Measurements from ENCODE around the gene SLMAP. TPM values are rescaled to one million over a fixed set of nuclear protein-coding genes. Genes with fewer than 3 reads are reported as not detected.

SLMAP gene, protein sequence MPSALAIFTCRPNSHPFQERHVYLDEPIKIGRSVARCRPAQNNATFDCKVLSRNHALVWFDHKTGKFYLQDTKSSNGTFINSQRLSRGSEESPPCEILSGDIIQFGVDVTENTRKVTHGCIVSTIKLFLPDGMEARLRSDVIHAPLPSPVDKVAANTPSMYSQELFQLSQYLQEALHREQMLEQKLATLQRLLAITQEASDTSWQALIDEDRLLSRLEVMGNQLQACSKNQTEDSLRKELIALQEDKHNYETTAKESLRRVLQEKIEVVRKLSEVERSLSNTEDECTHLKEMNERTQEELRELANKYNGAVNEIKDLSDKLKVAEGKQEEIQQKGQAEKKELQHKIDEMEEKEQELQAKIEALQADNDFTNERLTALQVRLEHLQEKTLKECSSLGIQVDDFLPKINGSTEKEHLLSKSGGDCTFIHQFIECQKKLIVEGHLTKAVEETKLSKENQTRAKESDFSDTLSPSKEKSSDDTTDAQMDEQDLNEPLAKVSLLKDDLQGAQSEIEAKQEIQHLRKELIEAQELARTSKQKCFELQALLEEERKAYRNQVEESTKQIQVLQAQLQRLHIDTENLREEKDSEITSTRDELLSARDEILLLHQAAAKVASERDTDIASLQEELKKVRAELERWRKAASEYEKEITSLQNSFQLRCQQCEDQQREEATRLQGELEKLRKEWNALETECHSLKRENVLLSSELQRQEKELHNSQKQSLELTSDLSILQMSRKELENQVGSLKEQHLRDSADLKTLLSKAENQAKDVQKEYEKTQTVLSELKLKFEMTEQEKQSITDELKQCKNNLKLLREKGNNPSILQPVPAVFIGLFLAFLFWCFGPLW
- 100 to 1,000 TPM; 231 to 414 (median 255) TPM for total RNA-seq
- 112 TPM for polyA plus RNA-seq
- long read RNA-seq, donor 1, full-length matches to known transcripts, result 48 of 367 reads
- long read RNA-seq, donor 1, partial matches to known transcripts, result 273 of 367 reads
- long read RNA-seq, donor 1, other reads (novel, unspliced or antisense), result 46 of 367 reads
- long read RNA-seq, donor 2, full-length matches to known transcripts, result 8 of 92 reads
- long read RNA-seq, donor 2, partial matches to known transcripts, result 43 of 92 reads
- long read RNA-seq, donor 2, other reads (novel, unspliced or antisense), result 41 of 92 reads
- long read RNA-seq, donor 3, full-length matches to known transcripts, result 197 of 1,740 reads
- long read RNA-seq, donor 3, partial matches to known transcripts, result 1,416 of 1,740 reads
- long read RNA-seq, donor 3, other reads (novel, unspliced or antisense), result 127 of 1,740 reads
- long read RNA-seq, donor 4, transcript SLMAP-205 (11 exons, 3,066 nt), result major isoform, 12 of 124 reads
- long read RNA-seq, donor 4, partial matches to known transcripts, result 93 of 124 reads
- long read RNA-seq, donor 4, other reads (novel, unspliced or antisense), result 19 of 124 reads

DNA sequence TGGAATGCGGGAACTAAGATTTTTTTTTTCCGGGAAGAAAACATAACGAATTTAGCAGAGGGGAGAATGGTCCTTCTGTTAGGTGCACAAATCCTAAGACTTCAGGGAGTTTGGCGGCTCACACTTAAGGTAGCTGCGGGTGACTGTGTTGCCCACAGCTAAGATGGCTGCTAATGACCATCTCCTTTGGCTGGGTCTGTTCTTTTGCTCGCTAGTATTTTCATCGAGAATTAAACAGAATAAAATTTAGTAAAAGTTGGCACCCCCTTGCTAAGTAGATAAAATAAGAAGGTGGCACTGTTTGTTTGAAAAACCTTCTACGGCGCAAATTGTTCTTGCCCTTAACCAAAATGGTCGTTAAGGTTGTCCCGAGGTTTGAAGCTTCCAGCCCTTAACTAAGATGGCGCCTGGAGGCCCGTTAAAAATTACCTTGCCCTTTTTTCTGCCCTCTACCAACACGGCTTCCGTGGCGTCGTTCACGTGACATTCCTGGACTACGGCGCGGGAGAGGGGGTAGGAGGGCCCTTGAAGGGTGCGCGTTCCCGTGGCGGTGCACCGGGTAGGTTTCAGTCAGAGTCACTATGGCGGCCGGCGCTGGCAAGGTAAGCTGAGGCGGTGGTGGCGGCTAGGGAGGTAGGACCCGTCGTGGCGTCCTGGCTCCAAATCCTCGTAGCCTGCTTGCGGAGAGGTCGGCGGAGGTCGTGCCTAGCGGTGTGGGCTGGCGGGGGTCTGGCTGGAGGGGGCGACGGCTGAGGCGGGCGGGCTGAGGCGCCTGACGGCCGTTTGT lies at the start of gene SLMAP:
Gene SLMAP (plus strand): TSS at position 569 of the 787 bp plus-strand sequence. CDS start 1,343 bp downstream, outside the sequence.
- Histone ChIP-seq H3K27me3 (ENCODE audit: control insufficient read depth, insufficient read depth) (no peaks in the 10 kb centered on the region), H3K9me3 (ENCODE audit: control insufficient read depth, low read length) (no peaks in the 10 kb centered on the region), H3K4me1 (ENCODE audit: control insufficient read depth, insufficient read depth, low read length) (peaks cover 4% of the 10 kb centered on the region), H3K27ac (ENCODE audit: low read length) (peak within 1 kb of the TSS; percentile 56), H3K4me3 (ENCODE audit: low read length) (peak within 1 kb of the TSS; percentile 54)
- WGBS, result under 1% methylated on average over 48 of the region's 48 CpGs
- ATAC-seq, result peak; percentile 99 to 100
- intact Hi-C loops (cut with DNase I), result no loop called here
- peak; percentile 97 to 98 (median 98) for DNase-seq

DNA sequence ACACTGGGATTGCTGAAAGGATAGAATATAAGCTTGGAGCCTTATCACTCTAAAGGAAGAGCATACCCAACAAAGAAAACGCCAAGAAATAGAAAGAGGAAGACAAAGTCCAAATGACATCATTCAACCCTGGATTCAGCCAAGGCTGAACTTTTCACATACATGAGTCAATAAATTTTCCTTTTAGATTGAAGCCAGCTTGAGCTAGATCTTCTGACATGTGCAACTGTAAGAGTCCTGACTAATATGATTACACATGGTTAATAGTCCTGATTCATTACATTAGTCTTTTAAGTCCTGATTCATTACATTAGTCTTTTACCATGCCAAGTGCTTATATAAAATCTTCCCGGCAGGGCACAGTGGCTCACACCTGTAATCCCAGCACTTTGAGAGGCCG lies 49.6 kb upstream of the SLMAP start:
- WGBS, result 74% methylated on average over 3 of the region's 3 CpGs
- ATAC-seq (no peak), DNase-seq (no peak)
- H3K27ac ChIP-seq (ENCODE audit: low read length), result no peak overlapping the region
- intact Hi-C loops (cut with DNase I), result no loop called here
- no peak overlapping the region for H3K4me3 ChIP-seq (ENCODE audit: low read length)
- no peaks in the 10 kb centered on the region for H3K4me1 ChIP-seq (ENCODE audit: control insufficient read depth, insufficient read depth, low read length)
- no peaks in the 10 kb centered on the region for H3K9me3 ChIP-seq (ENCODE audit: control insufficient read depth, low read length)
- no peaks in the 10 kb centered on the region for H3K27me3 ChIP-seq (ENCODE audit: control insufficient read depth, insufficient read depth)

DNA sequence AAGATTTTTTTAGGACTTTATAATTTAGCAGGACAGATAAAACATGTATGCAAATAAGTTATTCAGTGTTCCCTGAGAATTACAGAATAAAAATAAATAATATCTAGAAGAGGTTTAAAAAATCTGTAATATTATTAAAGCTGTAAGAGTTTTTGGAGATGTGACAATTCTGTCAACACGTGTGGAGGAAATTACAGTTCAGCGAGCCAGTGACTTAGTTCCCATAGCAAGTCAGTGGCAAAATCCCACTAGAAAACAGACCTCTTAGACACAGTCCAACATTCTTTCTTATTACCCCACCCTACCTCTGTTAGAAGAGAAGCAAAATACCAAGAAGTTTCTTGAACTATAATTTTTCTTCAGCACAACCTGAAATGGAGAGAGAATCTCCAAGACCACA lies 47.1 kb upstream of the SLMAP start:
- Histone ChIP-seq H3K27ac (ENCODE audit: low read length) (no peak overlapping the region), H3K9me3 (ENCODE audit: control insufficient read depth, low read length) (no peaks in the 10 kb centered on the region), H3K4me3 (ENCODE audit: low read length) (no peak overlapping the region), H3K4me1 (ENCODE audit: control insufficient read depth, insufficient read depth, low read length) (no peaks in the 10 kb centered on the region), H3K27me3 (ENCODE audit: control insufficient read depth, insufficient read depth) (no peaks in the 10 kb centered on the region)
- intact Hi-C loops (cut with DNase I), result no loop called here
- ATAC-seq, result no peak
- 35% methylated on average over 2 of the region's 2 CpGs for WGBS
- no peak for DNase-seq

DNA sequence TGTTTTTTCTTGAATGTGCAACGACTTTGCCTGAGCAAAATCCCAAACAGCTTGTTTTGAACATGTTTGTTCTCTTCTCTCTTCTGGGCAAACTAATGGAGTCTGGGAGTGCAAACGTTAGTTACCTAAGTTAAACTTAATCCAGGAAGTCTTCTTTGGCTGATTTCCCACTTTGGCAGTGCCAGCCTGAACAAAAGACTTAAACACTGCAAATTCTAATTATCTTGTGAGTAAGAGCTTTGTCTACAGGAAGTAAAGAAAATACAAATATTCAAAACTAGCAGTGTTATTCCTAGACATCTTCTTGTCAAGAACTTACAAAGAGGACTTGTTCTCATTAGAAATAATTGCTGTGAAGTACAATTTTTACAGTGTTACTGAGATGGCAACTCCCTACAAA lies 46.5 kb upstream of the SLMAP start:
- Histone ChIP-seq H3K4me1 (ENCODE audit: control insufficient read depth, insufficient read depth, low read length) (no peaks in the 10 kb centered on the region), H3K4me3 (ENCODE audit: low read length) (no peak overlapping the region), H3K27ac (ENCODE audit: low read length) (no peak overlapping the region), H3K9me3 (ENCODE audit: control insufficient read depth, low read length) (no peaks in the 10 kb centered on the region), H3K27me3 (ENCODE audit: control insufficient read depth, insufficient read depth) (no peaks in the 10 kb centered on the region)
- intact Hi-C loops (cut with DNase I), result no loop called here
- ATAC-seq (no peak), DNase-seq (no peak)
- 29% methylated on average over 2 of the region's 2 CpGs for WGBS

DNA sequence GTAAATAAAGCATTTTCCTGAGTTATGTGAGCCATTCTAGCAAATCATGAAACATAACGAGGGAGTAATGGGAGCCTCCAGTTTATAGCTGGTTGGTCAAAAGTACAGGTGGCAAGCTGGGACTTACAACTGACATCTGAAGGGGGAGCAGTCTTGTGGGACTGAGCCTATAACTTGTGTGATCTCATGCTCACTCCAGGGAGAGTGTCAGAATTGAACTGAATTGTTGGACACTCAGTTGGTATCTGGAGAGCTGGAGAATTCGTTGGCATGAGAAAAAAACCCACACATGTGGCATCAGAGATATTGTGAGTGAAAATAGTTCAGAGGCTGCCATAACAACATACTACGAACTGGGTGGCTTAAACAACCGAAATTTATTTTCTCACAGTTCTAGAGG lies 40.4 kb upstream of the SLMAP start:
- Histone ChIP-seq H3K4me1 (ENCODE audit: control insufficient read depth, insufficient read depth, low read length) (no peaks in the 10 kb centered on the region), H3K9me3 (ENCODE audit: control insufficient read depth, low read length) (no peaks in the 10 kb centered on the region), H3K27ac (ENCODE audit: low read length) (no peak overlapping the region), H3K4me3 (ENCODE audit: low read length) (no peak overlapping the region), H3K27me3 (ENCODE audit: control insufficient read depth, insufficient read depth) (no peaks in the 10 kb centered on the region)
- intact Hi-C loops (cut with DNase I), result no loop called here
- ATAC-seq (peak in 1 of 2 donors; percentile 54), DNase-seq (no peak)
- WGBS, result 65% methylated on average over 4 of the region's 4 CpGs

DNA sequence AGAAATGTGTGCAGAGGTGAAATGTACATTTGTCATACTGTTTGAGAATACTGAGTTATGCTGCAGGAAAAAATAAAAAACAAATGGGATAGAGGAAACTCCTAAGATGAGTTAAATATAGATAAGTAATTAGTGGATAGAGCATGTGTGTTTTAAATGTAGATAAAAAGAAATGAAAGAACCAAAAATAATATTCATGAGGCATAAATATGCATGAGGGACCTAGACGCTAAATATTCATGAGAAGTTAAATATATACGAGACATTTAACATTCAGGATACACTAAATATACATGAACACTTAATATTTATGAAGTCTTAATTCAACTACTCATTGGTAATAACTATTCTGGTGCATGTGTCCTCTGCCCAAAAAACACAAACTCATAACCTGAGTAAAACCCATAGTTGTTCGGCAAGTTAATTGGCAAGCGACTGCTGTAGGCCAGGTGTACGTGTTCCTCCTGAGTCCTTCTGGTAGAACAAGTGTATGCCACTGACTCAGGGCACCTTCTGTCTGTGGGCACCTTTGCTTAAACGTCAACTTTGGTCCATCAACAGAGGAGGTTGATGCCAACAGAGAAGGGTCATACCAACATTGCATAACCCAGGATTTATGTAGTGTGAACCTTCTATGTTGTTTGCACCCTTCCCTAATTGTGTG lies 38.8 kb upstream of the SLMAP start:
- ATAC-seq (no peak), DNase-seq (no peak)
- Histone ChIP-seq H3K4me1 (ENCODE audit: control insufficient read depth, insufficient read depth, low read length) (no peaks in the 10 kb centered on the region), H3K27me3 (ENCODE audit: control insufficient read depth, insufficient read depth) (no peaks in the 10 kb centered on the region), H3K9me3 (ENCODE audit: control insufficient read depth, low read length) (no peaks in the 10 kb centered on the region), H3K4me3 (ENCODE audit: low read length) (no peak overlapping the region), H3K27ac (ENCODE audit: low read length) (no peak overlapping the region)
- WGBS, result 91% methylated on average over 6 of the region's 6 CpGs
- intact Hi-C loops (cut with DNase I), result no loop called here

DNA sequence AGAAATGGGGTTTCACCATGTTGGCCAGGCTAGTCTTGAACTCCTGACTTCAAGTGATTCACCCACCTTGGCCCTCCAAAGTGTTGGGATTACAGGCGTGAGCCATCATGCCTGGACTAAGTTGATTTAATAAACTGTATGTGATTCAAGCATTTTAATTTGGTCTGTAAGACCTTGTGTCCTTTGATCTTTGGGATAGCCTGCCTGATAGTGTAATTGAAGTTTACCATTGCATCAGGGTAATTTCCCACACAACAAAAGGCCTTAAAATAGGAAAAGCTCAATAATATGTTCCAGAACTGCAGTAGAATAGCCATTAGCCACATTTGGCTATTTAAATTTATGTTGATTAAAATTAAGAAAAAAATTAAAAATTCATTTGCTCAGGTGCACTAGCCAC lies 38.0 kb upstream of the SLMAP start:
- Histone ChIP-seq H3K4me3 (ENCODE audit: low read length) (no peak overlapping the region), H3K4me1 (ENCODE audit: control insufficient read depth, insufficient read depth, low read length) (no peaks in the 10 kb centered on the region), H3K27me3 (ENCODE audit: control insufficient read depth, insufficient read depth) (no peaks in the 10 kb centered on the region), H3K9me3 (ENCODE audit: control insufficient read depth, low read length) (no peaks in the 10 kb centered on the region), H3K27ac (ENCODE audit: low read length) (no peak overlapping the region)
- ATAC-seq (no peak), DNase-seq (no peak)
- intact Hi-C loops (cut with DNase I), result no loop called here
- WGBS, result 90% methylated on average over 1 of the region's 1 CpG

DNA sequence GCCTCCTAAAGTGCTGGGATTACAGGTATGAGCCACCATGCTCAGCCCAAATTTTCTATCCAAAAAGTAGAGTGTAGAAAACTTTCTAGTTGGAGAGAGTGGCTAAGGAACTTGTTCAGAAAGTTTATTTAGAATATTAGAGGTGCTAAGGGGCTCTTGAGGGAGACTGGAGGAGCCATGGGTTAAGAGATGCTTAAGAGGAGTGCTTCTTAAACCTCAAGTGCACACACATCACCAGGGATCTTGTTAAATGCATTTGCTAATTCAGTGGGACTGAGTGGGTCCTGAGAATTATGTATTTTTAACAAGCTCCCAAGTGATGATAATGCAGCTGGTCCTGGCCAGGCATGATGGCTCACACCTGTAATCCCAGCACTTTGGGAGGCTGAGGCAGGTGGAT lies 29.7 kb upstream of the SLMAP start:
- H3K4me3 ChIP-seq (ENCODE audit: low read length), result no peak overlapping the region
- H3K27ac ChIP-seq (ENCODE audit: low read length), result no peak overlapping the region
- intact Hi-C loops (cut with DNase I), result no loop called here
- DNase-seq (no peak), ATAC-seq (no peak)
- no peaks in the 10 kb centered on the region for H3K9me3 ChIP-seq (ENCODE audit: control insufficient read depth, low read length)
- no peaks in the 10 kb centered on the region for H3K4me1 ChIP-seq (ENCODE audit: control insufficient read depth, insufficient read depth, low read length)
- no peaks in the 10 kb centered on the region for H3K27me3 ChIP-seq (ENCODE audit: control insufficient read depth, insufficient read depth)

DNA sequence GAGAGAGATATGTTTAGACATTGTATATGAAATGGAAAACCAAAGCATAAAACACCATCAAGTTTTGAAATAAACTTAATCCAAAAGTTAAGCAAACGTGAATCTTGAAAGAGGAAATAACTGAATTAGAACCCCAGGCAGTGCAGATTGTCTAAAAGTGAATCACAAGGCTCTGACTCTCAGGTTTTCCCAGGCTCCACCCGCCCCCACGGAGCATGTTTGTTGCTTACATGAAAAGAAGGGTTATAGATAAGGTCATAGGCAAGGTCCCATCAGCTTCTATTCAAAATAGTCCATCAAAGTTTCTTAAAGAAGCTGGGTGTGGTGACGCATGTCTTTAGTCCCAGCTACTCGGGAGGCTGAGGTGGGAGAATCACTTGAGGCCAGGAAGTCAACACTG lies 29.0 kb upstream of the SLMAP start:
- ATAC-seq, result no peak
- Histone ChIP-seq H3K27me3 (ENCODE audit: control insufficient read depth, insufficient read depth) (no peaks in the 10 kb centered on the region), H3K4me1 (ENCODE audit: control insufficient read depth, insufficient read depth, low read length) (no peaks in the 10 kb centered on the region), H3K4me3 (ENCODE audit: low read length) (no peak overlapping the region), H3K27ac (ENCODE audit: low read length) (no peak overlapping the region), H3K9me3 (ENCODE audit: control insufficient read depth, low read length) (no peaks in the 10 kb centered on the region)
- DNase-seq, result no peak
- intact Hi-C loops (cut with DNase I), result no loop called here
- WGBS, result 81% methylated on average over 5 of the region's 5 CpGs
